SK-N-MC (cell line): ENCODE results near the gene MTERF4.

Source experiments
- EZH2 ChIP-seq: fragments of 200-600 bp; sonication (generic); IDR thresholded peaks from one replicate; pipeline ENCODE4 v1.6.1; 2017; ENCODE audit warnings: antibody characterized with exemption
- POLR2AphosphoS5 ChIP-seq: IDR thresholded peaks from 2 replicates; pipeline ENCODE4 v1.6.1; 2012; ENCODE audit warnings: mild to moderate bottlenecking, low read depth, low read length, borderline replicate concordance

GRCh38 chr2:241064802-241065354 is 37.2 kb downstream of the MTERF4 start:
- TF ChIP-seq POLR2AphosphoS5 (no peak), EZH2 (no peak)
